HepG2 (cell line): Measurements from ENCODE around the gene CCDC83. TPM values are rescaled to one million over a fixed set of nuclear protein-coding genes. Genes with fewer than 3 reads are reported as not detected.

Experiments used
- ATAC-seq: fragments of 200-7000 bp; cut with Tn5 transposase; 3 replicates; pipeline ENCODE4 v1.9.1; 2020; ENCODE audit warnings: mild to moderate bottlenecking, moderate library complexity
- BruUV-seq: library from RNA; stranded (reverse); fragments of 400-500 nt; replicated peaks from 2 replicates; lab custom pipeline; 2021; lab: Mats Ljungman, UMichigan
- CTCF ChIA-PET: fragments of 300-600 bp; formaldehyde crosslinking; extraction: SDS; loops from one replicate; lab custom pipeline; 2021; ENCODE audit warnings: low total read pairs, inconsistent platforms, low intra/inter-chr PET ratio; lab: Yijun Ruan, JAX
- POLR2A ChIA-PET: fragments of 350-600 bp; sonication (Branson Sonifier 250); formaldehyde crosslinking; loops from one replicate; lab custom pipeline; 2020; ENCODE audit warnings: antibody characterized with exemption, inconsistent platforms; lab: Yijun Ruan, JAX
- DNase-seq: peaks from one replicate; pipeline ENCODE4 v3.0.0-alpha.2; 2015; ENCODE audit warnings: low spot score
- FAIRE-seq: peaks from 3 replicates; lab custom pipeline; 2011; peaks lifted over from hg19 to GRCh38; lab: Jason Lieb, UNC
- H2AFZ ChIP-seq: one replicate; pipeline ENCODE4 v1.6.1; 2011; ENCODE audit warnings: low read length, inconsistent platforms
- H3K27ac ChIP-seq: fragments of 300-600 bp; 3 replicates; pipeline ENCODE4 v1.8.0; 2011; ENCODE audit warnings: mixed run types, mild to moderate bottlenecking, mixed read lengths, low read length, inconsistent platforms; ENCODE audit not compliant: insufficient read depth; ENCODE audit errors: extremely low read length
- H3K27me3 ChIP-seq, 2 experiments: fragments of 200-600 bp in 1 of 2; 2 replicates in 1 of 2; 3 replicates in 1 of 2; pipeline versions ENCODE4 v1.6.0 to v1.8.0; 2011; ENCODE audit warnings: low read length in 2 of 2, mild to moderate bottlenecking in 2 of 2, moderate library complexity in 2 of 2, inconsistent platforms in 1 of 2; ENCODE audit not compliant: insufficient read depth in 2 of 2, control insufficient read depth in 1 of 2
- H3K36me3 ChIP-seq, 2 experiments: fragments of 200-600 bp in 1 of 2; replicated peaks in 1 of 2; 2 replicates in 1 of 2; 3 replicates in 1 of 2; pipeline versions ENCODE4 v1.5.1 to v1.8.0; 2011; ENCODE audit warnings: low read length in 2 of 2, inconsistent platforms in 1 of 2; ENCODE audit not compliant: insufficient read depth in 2 of 2, control insufficient read depth in 1 of 2
- H3K4me1 ChIP-seq: 2 replicates; pipeline ENCODE4 v1.5.1; 2012; ENCODE audit warnings: low read length, inconsistent platforms; ENCODE audit not compliant: insufficient read depth
- H3K4me2 ChIP-seq: 2 replicates; pipeline ENCODE4 v1.6.0; 2011; ENCODE audit warnings: low read depth, low read length, inconsistent platforms
- H3K4me3 ChIP-seq, 3 experiments: fragments of 200-600 bp in 1 of 3; sonication (generic), shearing (Covaris generic) in 1 of 3; replicated peaks in 1 of 3; 2 replicates each; pipeline ENCODE4 v1.5.1; 2011 to 2016; ENCODE audit warnings: low read length in 3 of 3, inconsistent platforms in 2 of 3, low read depth in 2 of 3, mild to moderate bottlenecking in 2 of 3, control low read depth in 1 of 3, mixed read lengths in 1 of 3; ENCODE audit not compliant: insufficient read depth in 1 of 3
- H3K79me2 ChIP-seq: one replicate; pipeline ENCODE4 v1.6.1; 2011; ENCODE audit warnings: low read length, inconsistent platforms; ENCODE audit not compliant: insufficient read depth
- H3K9ac ChIP-seq: 2 replicates; pipeline ENCODE4 v1.6.0; 2011; ENCODE audit warnings: mild to moderate bottlenecking, low read depth, low read length, inconsistent platforms; ENCODE audit not compliant: insufficient read depth
- H3K9me3 ChIP-seq: 2 replicates; pipeline ENCODE4 v1.5.1; 2012; ENCODE audit warnings: mild to moderate bottlenecking, low read length
- H4K20me1 ChIP-seq: 2 replicates; pipeline ENCODE4 v1.6.0; 2011; ENCODE audit warnings: inconsistent platforms, mild to moderate bottlenecking, low read length, moderate library complexity; ENCODE audit not compliant: insufficient read depth
- ARID5B ChIP-seq: IDR thresholded peaks from 2 replicates; pipeline ENCODE4 v1.4.0; 2020; ENCODE audit warnings: mild to moderate bottlenecking, missing genetic modification reagents
- ETV5 ChIP-seq: IDR thresholded peaks from 2 replicates; pipeline ENCODE4 v1.6.1; 2018; ENCODE audit warnings: missing biosample characterization, missing genetic modification reagents, inconsistent platforms, borderline replicate concordance
- ZBTB46 ChIP-seq: sonication (generic); formaldehyde crosslinking; IDR thresholded peaks from 2 replicates; pipeline ENCODE4 v1.4.0; 2020; ENCODE audit warnings: mild to moderate bottlenecking, missing genetic modification reagents, borderline replicate concordance
- ZNF414 ChIP-seq: sonication (generic); formaldehyde crosslinking; IDR thresholded peaks from 2 replicates; pipeline ENCODE4 v1.5.0; 2020; ENCODE audit warnings: missing genetic modification reagents
- ZNF841 ChIP-seq: sonication (generic); formaldehyde crosslinking; IDR thresholded peaks from 2 replicates; pipeline ENCODE4 v1.8.1; 2023; ENCODE audit warnings: missing genetic modification reagents, borderline replicate concordance
- WGBS: methylation state at CpG from one replicate; pipeline ENCODE4 v1.1.6; 2017; ENCODE audit warnings: low lambda C conversion rate; 5-methylcytosine and 5-hydroxymethylcytosine counted together
- in situ Hi-C: cut with HindIII; loops from 2 replicates; pipeline ENCODE4 v1.10.0; 2017; ENCODE audit warnings: low pct_unique_long_range_greater_than_20kb; ENCODE audit not compliant: extremely low pct_ligation_motif_present
- intact Hi-C: fragments of 100-400 bp; cut with micrococcal nuclease; formaldehyde crosslinking; loops from one replicate; pipeline ENCODE4 v1.10.0; 2022; ENCODE audit not compliant: unreplicated experiment
- polyA plus RNA-seq, 8 experiments: library from polyadenylated mRNA; depleted of rRNA in 3 of 8; stranded (reverse) in 7 of 8; unstranded in 1 of 8; fragments of >200 nt; fragmentation: Illumina TruSeq in 4 of 8; extraction: Trizol in 4 of 8; gene quantifications; 2 replicates each; pipeline versions ENCODE4 v1.2.1 to v1.2.3, GENCODE V29; 2011 to 2016; ENCODE audit warnings: low read depth in 4 of 8, missing spikeins in 1 of 8, mixed read lengths in 1 of 8; ENCODE audit not compliant: insufficient read depth in 1 of 8
- total RNA-seq, 5 experiments: library from RNA; depleted of rRNA; stranded (reverse); fragments of >200 nt; fragmentation: Illumina TruSeq; extraction: Trizol; gene quantifications; 2 replicates each; pipeline ENCODE4 v1.2.3, GENCODE V29; 2016; ENCODE audit warnings: low read depth in 1 of 5

CCDC83 gene
- total and polyA plus RNA-seq, 2 of the 13 experiments (the other 11 are each of a cell fraction or from before 2014, with no cell fraction given) = not detected

GRCh38 chr11:85874265-85874664, 19.1 kb downstream of the CCDC83 start:
- Histone ChIP-seq H3K27me3 (no peaks in the 10 kb centered on the region; a peak in 1 of 5 replicates), H4K20me1 (no peaks in the 10 kb centered on the region), H2AFZ (no peak overlapping the region), H3K4me2 (no peak overlapping the region), H3K36me3 (no peaks in the 10 kb centered on the region), H3K9ac (no peak overlapping the region), H3K9me3 (no peaks in the 10 kb centered on the region), H3K27ac (no peak overlapping the region), H3K4me3 (no peak overlapping the region), H3K4me1 (peaks cover 12% of the 10 kb centered on the region), H3K79me2 (no peaks in the 10 kb centered on the region)
- intact Hi-C loops (no loop called here), in situ Hi-C loops (no loop called here)
- ATAC-seq = no peak
- DNase-seq = no peak
- FAIRE-seq = no peak
- BruUV-seq = no TSS peak
- CTCF ChIA-PET = no interaction called here
- 14% methylated on average over 1 of the region's 1 CpG for WGBS
- POLR2A ChIA-PET = no interaction called here
- TF ChIP-seq ETV5 (CRISPR knock-in tag) (no peak), ZNF414 (no peak), ZNF841 (no peak)

GRCh38 chr11:85875505-85875904, 20.3 kb downstream of the CCDC83 start:
- ATAC-seq = no peak; the same call in 2 of the 3 replicates
- H3K27ac ChIP-seq = no peak overlapping the region
- no peak for TF ChIP-seq ZBTB46
- TF ChIP-seq ARID5B (CRISPR knock-in tag) = peak; percentile 42; the same call in 1 of the 2 replicates
- no peaks in the 10 kb centered on the region for H3K79me2 ChIP-seq
- 20% methylated on average over 1 of the region's 1 CpG for WGBS
- no peaks in the 10 kb centered on the region for H3K9me3 ChIP-seq
- H3K9ac ChIP-seq = no peak overlapping the region
- FAIRE-seq = no peak
- H3K27me3 ChIP-seq = no peaks in the 10 kb centered on the region; a peak in 1 of 5 replicates
- DNase-seq = no peak
- peaks cover 12% of the 10 kb centered on the region for H3K4me1 ChIP-seq
- H4K20me1 ChIP-seq = no peaks in the 10 kb centered on the region
- H3K4me3 ChIP-seq = no peak overlapping the region
- in situ Hi-C loops = no loop called here
- peak overlapping the region; percentile 20; the same call in 1 of the 2 replicates for H3K4me2 ChIP-seq
- CTCF ChIA-PET = no interaction called here
- intact Hi-C loops = no loop called here
- no peak overlapping the region for H2AFZ ChIP-seq
- POLR2A ChIA-PET = interaction anchor here (1.3 kb wide), 1 partner anchor 9 kb away, joined by 5 read pairs; no protein-coding TSS in a partner anchor
- BruUV-seq = no TSS peak
- H3K36me3 ChIP-seq = no peaks in the 10 kb centered on the region
